GM20000 (cell line): ENCODE measurements around the gene SLC22A15.

Experiments used
- DNase-seq: peaks from one replicate; pipeline ENCODE4 v3.0.0; 2012; ENCODE audit warnings: low spot score
- TF ChIP-seq, protein P1 (sequence below): IDR thresholded peaks from 2 replicates; pipeline ENCODE4 v1.5.1; 2012; ENCODE audit warnings: mild to moderate bottlenecking, control low read depth; ENCODE audit errors: extremely low read depth, missing control alignments

SLC22A15 gene

DNA sequence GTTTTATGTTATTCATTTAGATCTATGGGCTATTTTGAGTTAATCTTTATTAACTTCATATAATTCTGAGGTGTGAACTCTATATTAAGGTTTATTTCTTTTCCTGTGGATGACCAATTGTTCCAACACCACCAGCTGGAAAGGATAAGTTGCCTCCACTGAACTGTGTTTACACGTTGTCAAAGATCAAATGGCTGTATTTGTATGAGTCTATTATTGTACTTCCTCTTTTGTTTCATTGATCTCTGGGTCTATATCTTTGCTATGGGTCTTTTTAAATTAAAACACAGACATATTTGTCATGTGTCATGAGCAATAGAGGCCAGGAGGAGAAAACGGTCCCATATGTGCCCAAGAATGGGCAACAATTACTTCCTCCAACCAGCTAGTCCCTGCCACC lies 129.7 kb downstream of the SLC22A15 start:
- DNase-seq: no peak
- TF ChIP-seq, protein P1, sequence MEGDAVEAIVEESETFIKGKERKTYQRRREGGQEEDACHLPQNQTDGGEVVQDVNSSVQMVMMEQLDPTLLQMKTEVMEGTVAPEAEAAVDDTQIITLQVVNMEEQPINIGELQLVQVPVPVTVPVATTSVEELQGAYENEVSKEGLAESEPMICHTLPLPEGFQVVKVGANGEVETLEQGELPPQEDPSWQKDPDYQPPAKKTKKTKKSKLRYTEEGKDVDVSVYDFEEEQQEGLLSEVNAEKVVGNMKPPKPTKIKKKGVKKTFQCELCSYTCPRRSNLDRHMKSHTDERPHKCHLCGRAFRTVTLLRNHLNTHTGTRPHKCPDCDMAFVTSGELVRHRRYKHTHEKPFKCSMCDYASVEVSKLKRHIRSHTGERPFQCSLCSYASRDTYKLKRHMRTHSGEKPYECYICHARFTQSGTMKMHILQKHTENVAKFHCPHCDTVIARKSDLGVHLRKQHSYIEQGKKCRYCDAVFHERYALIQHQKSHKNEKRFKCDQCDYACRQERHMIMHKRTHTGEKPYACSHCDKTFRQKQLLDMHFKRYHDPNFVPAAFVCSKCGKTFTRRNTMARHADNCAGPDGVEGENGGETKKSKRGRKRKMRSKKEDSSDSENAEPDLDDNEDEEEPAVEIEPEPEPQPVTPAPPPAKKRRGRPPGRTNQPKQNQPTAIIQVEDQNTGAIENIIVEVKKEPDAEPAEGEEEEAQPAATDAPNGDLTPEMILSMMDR: no peak

DNA sequence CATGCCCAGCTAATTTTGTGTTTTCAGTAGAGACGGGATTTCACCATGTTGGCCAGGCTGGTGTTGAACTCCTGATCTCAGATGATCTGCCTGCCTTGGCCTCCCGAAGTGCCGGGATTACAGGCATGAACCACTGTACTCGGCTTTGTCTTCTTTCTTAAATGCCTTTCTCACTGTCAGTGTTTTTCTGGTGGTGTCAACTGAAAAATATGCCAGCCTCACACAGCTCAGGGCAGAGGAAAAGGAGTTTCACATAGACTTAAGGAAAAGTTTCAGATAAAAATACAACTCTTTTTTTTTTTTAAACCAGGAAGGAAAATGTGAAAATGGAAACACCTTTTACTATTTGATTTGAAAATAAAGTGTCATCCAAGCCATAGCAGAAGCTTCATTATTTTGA lies 130.3 kb downstream of the SLC22A15 start:
- no peak for DNase-seq
- TF ChIP-seq, protein P1: no peak

GRCh38 chr1:116107371-116107770 lies 131.1 kb downstream of the SLC22A15 start:
- TF ChIP-seq, protein P1: no peak
- DNase-seq: no peak

DNA sequence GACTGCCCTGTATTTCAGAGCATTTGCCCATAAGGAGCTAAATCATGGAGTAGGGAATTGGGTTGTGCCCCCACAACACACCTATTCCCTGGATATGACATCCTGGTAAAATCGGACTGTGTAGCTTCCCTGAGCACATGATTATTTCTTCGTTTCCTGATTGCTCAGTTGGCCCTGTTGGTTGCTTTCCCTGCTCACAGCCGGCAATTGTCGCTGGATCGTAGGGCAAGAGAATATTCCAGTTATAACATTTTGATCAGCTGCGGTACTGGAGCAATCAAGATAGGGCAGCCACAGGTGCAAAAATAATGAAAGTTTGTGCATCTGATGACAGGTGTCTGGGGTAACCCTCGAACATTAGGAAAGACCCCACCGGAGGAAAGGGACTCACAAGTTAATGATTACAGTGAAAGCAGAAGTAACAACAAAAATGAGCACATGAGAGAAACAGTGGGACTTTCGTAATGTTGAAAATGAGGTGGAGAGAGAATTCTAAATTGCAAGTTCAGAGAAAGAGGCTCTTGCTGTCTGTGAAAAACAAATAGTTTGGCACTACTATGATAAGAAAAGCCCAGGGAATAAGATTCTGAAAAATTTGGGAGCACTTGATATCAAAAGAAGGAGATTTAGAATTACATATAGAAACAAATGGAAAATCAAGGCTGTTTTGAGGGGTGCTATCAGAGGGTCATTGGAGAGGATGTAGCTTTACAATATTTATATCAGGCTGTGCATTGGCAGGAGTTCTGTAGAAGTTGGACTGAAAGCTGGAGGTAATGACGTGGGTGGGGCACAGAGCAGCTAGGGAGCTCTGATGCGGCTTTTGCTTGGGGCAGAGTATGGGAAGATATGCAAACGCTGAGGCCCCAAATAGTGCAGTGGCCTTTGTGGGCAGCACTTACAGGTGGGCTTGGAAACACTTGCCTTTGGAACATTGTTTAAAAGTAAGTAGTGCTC lies 134.5 kb downstream of the SLC22A15 start, which contains the start of gene MAB21L3:
MAB21L3 (plus strand) TSS at position 833 of the 957 bp plus-strand sequence. CDS start 1,217 bp downstream, outside the sequence.
- peak; percentile 60 for DNase-seq
- TF ChIP-seq, protein P1: no peak

DNA sequence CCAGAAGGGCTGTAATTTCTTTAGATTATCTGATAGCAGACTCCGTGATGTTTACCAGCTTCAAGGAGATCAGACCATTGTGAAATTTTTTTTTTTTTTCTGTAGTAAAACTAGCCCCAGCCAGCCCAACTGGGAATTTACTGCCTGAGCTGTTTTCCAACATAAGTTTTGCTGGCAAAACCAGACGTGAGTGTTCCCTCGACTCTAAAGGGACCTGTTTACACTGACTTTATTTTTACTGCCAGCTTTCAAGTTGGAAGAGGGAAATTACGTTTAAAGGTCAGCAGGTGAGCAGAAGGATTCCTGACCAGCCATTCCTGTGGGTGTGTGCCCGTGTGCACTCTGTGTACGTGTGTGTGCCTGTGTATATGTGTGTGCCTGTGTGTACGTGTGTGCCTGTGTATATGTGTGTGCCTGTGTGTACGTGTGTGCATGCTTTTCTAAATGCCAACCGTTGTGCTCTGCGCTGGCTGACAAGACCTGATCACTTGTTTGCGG lies 135.3 kb downstream of the SLC22A15 start:
- TF ChIP-seq, protein P1: no peak
- no peak for DNase-seq

DNA sequence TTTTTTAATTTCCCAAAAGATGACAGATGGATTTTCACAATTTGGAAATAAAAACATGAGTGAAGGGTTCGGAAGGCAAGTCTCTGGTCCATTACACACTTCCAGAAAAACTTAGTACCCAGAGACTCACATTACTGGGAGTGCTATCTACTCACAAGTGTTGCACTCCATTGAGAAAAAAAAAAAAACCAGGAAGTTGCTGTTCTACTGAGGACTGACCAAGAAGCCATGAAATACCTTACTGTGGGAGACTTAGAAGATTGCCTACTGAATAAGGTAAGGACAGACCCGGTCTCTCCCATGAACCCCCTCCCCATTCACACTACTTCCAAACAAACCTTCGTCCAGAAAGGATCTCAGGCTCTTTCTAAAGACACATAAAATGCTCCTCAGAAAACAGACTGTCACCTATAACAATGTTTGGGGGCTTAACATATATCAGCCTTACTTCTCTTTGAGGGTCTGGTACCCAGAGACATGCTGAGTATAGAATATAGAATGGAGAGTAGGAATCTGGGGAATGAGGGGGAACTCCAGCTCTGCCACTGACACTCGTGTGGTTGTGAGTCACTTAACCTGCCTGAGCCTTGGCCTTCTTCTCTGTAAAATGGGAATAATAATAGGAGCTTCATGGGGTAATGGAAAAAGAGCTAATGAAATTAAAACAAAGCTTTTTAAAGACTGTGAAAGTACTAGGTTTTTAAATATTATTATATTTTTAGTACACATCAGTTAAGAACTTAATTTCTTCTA lies 136.3 kb downstream of the SLC22A15 start:
- no peak for DNase-seq
- TF ChIP-seq, protein P1: no peak
